Caki2 (cell line): ENCODE data around the gene CEACAM1. TPM values are rescaled to one million over a fixed set of nuclear protein-coding genes. Genes with fewer than 3 reads are reported as not detected.
"Not testable (repeated sequence)": the region's sequence is repeated elsewhere in the genome, so short reads cannot be mapped to it uniquely, and the experiment has no call there.

ENCODE experiments used
- DNase-seq: peaks from one replicate; pipeline ENCODE4 v3.0.0-alpha.2; 2015; ENCODE audit warnings: low read depth
- in situ Hi-C: cut with HindIII; loops from 2 replicates; pipeline ENCODE4 v1.10.0; 2016; ENCODE audit warnings: low sequenced_read_pairs, low pct_unique_long_range_greater_than_20kb, mixed read lengths
- total RNA-seq: library from RNA; depleted of rRNA; stranded (reverse); fragments of >200 nt; shearing (Covaris generic); gene quantifications from 2 replicates; pipeline ENCODE4 v1.2.3, GENCODE V29; 2014; ENCODE audit warnings: low replicate concordance

CEACAM1 gene
- total RNA-seq, 1 experiment from 2014 or later: not detected

DNA sequence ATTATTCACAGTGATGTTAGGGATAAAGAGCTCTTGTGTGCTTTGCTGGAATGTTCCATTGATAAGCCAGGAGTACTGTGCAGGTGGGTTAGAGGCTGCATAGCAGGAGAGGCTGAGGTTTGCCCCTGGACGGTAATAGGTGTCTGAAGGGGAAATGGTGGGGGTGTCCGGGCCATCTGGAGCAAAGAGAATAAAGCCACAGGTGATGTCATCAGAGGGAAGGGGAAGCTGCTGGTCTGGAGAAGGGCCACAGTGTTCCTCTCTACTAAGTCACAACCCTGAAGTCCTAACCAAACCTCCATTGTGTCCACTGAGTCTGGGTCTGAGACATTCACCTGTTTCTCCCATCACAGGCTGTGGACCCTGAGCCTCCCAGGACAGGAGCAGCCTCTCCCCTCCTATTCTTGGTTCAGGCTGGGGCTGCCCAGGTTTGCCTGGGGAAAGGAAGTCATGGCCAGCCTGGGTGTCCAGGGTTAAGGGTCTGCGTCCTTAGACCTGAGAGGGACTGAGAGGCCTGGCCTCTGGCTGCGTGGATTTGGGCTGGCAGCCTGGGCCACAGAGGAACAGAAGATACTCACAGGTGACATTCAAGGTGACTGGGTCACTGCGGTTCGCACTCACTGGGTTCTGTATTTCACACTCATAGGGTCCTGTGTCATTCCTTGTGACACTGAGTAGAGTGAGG lies 6.8 kb downstream of the CEACAM1 start:
- in situ Hi-C loops: no loop called here
- no peak for DNase-seq

DNA sequence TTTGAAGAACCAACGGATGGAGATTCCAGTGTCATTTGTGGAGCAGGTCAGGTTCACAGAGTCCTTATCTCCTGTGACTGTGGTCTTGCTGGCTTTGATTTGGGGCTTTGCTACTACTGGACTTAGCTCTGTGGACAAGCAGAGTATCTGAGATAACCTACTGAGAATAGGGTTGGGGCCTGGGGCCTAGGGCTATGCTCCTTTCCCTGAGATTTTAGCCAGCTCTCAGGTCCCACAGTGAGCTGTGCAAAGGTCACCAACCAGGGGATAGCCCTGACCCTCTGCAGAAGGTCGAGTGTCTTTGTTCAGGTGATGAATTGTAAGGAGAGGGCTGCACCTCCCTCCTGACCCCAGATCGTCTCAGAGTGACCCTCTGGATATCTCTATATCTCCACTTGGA lies 9.2 kb downstream of the CEACAM1 start:
- DNase-seq: no peak

DNA sequence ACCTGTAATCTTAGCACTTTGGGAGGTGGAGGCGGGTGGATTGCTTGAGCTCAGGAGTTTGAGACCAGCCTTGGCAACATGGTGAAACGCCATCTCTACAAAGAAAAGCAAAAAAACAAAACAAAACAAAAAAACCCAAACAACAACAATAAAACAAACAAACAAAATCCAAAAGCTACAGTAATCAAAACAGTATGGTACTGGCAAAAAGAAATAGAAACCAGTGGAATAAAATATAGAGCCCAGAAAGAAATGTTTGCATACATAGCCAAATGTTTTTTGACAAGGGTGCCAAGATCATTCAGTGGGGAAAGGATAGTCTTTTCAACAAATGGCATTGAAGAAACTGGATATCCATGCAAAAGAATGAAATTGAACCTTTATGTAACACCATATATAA lies 11.5 kb downstream of the CEACAM1 start:
- no peak for DNase-seq
- in situ Hi-C loops: no loop called here

More for the DNA sequence above, 9.2 kb downstream of the CEACAM1 start:
- in situ Hi-C loops: no loop called here

DNA sequence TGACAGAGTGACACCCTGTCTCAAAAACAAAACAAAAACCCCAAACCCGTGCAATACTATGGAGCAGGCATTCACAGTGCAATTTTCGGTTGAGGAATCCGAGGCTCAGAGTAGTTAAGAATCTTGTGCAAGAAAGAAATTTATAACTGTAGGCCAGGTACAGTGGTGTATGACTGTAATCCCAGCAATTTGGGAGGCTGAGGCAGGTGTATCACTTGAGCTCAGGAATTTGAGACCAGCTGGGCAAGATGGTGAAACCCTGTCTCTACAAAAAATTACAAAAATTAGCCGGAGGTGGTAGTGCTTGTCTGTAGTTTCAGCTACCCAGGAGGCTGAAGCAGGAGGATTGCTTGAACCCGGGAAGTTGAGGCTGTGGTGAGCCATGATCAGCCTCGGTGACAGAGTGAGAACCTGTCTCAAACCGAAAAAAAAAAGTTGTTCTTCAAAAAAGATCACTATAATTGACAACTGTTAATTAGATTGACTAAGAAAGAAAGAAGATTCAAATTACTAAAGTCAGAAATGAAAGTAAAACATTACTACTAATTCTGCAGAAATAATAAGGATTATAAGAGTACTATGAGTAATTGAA lies 12.9 kb downstream of the CEACAM1 start:
- no peak for DNase-seq
- in situ Hi-C loops: no loop called here

DNA sequence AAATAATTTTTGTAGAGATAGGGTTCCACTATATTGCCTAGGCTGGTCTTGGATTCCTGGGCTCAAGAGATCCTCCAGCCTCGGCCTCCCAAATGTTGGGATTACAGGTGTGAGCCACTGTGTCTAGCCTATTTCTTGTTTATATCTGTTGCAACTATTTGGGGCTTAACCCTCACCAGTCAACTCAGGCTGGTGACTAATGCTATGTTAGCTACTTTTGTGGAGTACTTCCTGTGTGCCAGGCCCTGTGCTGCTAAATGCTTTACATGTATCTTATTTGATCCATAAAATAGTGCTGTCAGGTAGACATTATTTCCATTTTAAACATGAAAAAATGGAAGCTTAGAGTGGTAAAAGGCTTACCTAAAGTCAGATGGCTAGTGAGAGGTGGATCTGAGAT lies 13.8 kb downstream of the CEACAM1 start:
- no peak for DNase-seq
- in situ Hi-C loops: no loop called here

DNA sequence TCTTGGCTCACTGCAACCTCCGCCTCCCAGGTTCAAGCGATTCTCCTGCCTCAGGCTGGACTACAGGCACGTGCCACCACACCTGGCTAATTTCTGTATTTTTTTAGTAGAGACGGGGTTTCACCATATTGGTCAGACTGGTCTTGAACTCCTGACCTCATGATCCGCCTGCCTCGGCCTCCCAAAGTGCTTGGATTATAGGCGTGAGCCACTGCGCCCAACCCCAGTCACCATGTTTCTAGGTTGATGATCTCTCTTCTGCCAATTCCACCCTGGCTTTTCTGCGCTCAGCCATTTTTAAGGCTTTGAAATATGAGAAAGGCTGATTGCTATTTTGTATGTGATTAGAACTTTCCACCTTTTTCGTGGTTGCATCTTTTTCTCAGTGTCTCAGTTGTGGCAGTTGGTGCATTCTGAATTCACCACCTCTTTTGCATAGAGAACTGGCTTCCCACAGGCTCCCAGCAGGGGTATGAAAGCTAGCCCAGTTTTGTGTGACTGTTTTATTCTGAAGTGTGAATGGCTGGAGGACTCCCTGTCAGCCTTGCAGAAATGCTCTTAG lies 15.5 kb downstream of the CEACAM1 start:
- no peak for DNase-seq
- in situ Hi-C loops: no loop called here

DNA sequence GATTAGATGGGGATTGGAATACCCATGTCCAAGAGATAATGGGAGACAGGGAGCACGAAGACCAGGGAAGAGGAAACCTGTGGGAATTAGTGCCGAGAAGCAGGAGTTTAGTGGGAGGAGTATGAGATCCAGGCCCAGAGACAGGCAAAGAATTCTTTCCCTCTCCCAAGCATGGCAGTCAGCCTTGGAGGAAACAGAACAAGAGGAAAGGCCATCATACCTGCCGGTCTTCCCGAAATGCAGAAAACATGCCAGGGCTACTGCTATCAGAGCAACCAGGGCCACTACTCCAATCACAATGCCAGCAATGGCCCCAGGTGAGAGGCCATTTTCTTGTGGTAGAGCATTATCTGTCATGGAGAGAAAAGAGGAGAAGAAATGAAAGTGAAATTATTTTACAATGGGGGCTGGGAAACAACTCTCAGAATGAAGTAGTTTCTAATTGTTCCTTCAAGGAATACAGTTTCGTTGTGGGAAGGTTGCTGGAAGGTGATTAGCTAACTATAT lies 16.1 kb downstream of the CEACAM1 start:
- DNase-seq: no peak
- in situ Hi-C loops: no loop called here

DNA sequence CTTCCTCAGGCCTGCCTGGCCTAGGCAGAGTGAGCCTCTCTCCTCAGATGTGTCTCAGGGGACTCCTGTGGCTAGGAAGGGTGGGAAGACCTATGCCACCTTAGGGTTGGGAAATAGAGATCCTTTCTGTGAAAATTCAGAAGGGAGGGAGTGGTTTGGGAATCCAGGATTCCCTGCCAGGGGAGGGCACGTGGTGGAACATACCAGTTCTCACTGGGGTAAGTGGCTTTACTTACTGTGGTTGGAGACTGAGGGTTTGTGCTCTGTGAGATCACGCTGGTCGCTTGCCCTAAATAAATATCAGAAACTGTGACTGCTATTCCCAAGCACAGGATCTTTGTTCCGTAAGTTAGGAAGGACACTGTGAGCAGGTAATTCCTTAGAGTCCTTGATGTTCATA lies 16.9 kb downstream of the CEACAM1 start:
- DNase-seq: no peak
- in situ Hi-C loops: no loop called here

- in situ Hi-C loops: no loop called here
- no peak for DNase-seq
Measured at GRCh38 chr19:42508892-42509444, 19.3 kb downstream of the CEACAM1 start.

- no peak for DNase-seq
- in situ Hi-C loops: no loop called here
Measured at GRCh38 chr19:42505066-42505465, 23.2 kb downstream of the CEACAM1 start.

DNA sequence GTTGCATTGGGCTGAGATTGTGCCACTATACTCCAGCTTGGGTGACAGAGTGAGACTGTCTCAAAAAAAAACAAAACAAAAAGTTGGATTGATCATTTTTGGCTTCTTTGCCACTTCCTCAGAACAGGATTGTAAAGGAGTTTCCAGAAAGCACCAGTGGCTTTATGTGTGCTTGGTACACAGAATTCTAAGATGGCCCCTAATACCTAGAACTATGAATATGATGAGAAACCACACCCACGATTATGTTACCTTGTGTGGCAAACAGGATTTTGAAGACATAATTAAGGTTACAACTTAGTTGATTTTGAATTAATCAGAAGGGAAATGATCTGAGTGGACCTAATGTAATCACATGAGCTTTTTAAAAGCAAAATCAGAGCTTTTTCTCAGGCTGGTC lies 26.5 kb downstream of the CEACAM1 start:
- in situ Hi-C loops: no loop called here
- no peak for DNase-seq

- DNase-seq, in situ Hi-C loops: not testable (repeated sequence)
Measured at GRCh38 chr19:42501243-42501642, 27.0 kb downstream of the CEACAM1 start.

DNA sequence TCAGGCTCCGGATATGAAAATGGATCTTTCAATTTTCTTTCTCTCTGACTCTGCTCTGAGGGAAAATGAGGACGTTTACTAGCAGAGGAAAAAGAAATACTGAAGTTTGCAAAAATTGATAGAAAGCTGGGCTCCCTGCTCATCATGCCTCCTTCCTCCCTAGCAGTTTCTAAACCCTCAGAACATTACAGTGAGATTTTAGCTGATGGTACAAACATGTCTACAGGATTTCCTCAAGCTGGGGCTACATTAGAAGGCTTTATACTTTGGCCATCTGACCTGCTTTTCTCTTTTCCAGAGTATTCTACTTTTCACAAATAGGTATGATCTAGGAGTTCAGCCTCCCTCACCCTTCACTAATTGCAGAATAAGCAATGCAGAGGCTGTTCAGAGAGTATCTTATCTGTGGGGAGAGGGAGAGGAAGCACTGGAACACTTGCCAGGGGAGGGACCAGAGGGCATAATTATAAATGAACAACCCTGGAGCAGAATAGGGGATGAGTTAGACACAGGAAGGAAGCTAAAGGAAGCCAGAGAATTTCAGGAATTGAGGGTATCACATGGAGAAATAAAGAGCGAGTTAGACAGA lies 30.0 kb downstream of the CEACAM1 start:
- in situ Hi-C loops: no loop called here
- no peak for DNase-seq

DNA sequence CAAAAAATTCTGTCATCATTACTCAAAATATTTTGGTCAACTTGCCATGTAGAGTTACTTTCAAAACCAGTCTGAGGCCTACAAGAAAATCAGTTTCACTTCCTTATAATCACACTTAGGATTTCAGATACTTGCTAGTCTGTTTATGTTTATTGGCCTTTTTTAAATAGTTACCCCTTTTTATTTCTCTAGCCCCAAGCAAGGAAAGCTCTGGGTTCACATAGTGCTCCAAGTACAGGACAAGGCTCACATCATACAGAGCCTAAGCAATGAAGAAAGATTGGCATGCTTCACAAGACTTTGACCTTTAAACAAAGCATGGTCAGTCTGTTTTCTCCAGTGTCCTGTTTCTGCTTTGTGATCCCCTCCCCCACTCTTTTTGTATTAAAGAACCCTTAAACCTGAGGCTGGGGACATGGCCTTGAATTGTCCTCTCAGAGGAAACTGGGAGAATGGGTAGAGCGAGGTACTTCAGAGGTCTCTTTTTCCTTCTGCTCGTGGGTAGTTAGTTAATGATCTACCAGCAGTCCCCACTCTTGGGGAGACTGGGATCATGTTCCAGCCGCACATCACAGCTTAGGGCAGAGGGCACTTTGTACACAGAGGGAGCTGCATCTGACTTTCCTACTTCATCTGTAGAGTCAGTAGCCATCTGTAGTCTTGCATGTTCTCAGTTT lies 30.7 kb downstream of the CEACAM1 start:
- in situ Hi-C loops: no loop called here
- DNase-seq: no peak

- DNase-seq: no peak
- in situ Hi-C loops: no loop called here
Measured at GRCh38 chr19:42496460-42497133, 31.7 kb downstream of the CEACAM1 start.

DNA sequence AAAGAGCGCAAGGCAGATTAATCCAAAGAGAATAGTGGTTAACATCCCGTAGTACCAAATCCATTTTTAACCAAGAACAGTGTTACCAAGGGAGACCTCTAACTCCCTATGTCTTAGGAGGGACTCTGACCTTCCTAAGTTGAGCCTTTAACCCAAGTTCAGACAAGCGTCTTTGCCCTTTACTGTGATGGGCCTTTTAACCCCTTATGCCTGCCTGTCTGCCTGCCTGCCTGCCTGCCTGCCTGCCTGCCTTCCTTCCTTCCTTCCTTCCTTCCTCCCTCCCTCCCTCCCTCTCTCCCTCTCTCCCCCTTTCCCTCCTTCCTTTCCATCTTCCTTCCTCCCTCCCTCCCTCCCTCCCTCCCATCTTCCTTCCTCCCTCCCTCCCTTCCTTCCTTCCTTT lies 32.6 kb downstream of the CEACAM1 start:
- DNase-seq: no peak
- in situ Hi-C loops: no loop called here

GRCh38 chr19:42494321-42494720 lies 34.0 kb downstream of the CEACAM1 start:
- in situ Hi-C loops: no loop called here
- DNase-seq: no peak
